NOMO-1 treated with dmso at 0.1 percent for 144 hours (cell line): Measurements from ENCODE around the gene TMEM120B.
"Not testable (repeated sequence)": the region's sequence is repeated elsewhere in the genome, so short reads cannot be mapped to it uniquely, and the experiment has no call there.

Source experiments
- DNase-seq: peaks from one replicate; lab custom pipeline; 2025; ENCODE audit not compliant: unreplicated experiment; lab: John Stamatoyannopoulos, UW

Gene TMEM120B

GRCh38 chr12:121789800-121790728 is 77.5 kb downstream of the TMEM120B start:
- peak; percentile 93 for DNase-seq

DNA sequence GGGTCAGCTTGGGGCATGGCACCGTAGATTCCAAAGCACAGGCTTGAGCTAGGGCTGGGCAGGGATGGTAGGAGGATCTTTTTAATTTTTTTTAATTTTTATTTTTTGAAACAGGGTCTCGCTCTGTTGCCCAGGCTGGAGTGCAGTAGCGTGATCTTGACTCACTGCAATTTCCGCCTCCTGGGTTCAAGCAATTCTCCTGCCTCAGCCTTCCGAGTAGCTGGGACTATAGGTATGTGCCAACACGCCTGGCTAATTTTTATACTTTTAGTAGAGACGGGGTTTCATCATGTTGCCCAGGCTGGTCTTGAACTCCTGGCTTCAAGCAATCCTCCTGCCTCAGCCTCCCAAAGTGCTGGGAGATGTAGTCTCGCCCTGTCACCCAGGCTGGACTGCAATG is 78.2 kb downstream of the TMEM120B start:
- not testable (repeated sequence) for DNase-seq

GRCh38 chr12:121791671-121792551 is 79.4 kb downstream of the TMEM120B start:
- DNase-seq, result no peak

- no peak for DNase-seq
Observed at GRCh38 chr12:121792607-121793439, 80.3 kb downstream of the TMEM120B start.

GRCh38 chr12:121793440-121793837 is 80.9 kb downstream of the TMEM120B start, which contains the start of gene RHOF:
TSS of gene RHOF (minus strand) at chr12:121793688. CDS start at chr12:121793633, 55 bp downstream.
- peak; percentile 26 for DNase-seq

GRCh38 chr12:121793838-121794533 is 81.4 kb downstream of the TMEM120B start:
- DNase-seq, result peak; percentile 93

DNA sequence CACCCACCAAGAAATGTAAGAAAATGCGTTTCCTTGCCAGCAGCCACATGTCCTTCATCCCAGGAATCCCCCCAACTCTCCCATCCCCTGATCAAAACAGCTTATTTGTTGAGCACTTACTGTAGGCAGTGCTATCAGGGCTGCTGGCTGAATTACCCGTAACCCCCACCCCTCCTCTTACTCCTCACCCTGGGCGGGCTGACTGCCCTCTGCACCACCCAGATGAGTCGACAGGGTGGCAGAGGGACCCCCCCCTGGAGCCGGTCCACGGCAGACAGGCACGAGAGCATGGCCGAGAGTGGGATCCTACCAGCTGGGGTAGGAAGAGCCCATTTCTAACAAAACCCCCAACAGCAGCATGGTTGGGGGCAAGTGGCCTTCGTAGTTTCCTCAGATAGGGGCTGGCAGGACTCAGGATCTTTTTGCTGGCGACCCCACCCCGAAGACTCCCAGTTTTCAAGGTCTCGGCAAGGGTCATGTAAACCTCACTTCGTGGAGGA is 82.0 kb downstream of the TMEM120B start:
- DNase-seq, result no peak

- DNase-seq, result peak; percentile 25
Observed at GRCh38 chr12:121795034-121795968, 82.7 kb downstream of the TMEM120B start.

DNA sequence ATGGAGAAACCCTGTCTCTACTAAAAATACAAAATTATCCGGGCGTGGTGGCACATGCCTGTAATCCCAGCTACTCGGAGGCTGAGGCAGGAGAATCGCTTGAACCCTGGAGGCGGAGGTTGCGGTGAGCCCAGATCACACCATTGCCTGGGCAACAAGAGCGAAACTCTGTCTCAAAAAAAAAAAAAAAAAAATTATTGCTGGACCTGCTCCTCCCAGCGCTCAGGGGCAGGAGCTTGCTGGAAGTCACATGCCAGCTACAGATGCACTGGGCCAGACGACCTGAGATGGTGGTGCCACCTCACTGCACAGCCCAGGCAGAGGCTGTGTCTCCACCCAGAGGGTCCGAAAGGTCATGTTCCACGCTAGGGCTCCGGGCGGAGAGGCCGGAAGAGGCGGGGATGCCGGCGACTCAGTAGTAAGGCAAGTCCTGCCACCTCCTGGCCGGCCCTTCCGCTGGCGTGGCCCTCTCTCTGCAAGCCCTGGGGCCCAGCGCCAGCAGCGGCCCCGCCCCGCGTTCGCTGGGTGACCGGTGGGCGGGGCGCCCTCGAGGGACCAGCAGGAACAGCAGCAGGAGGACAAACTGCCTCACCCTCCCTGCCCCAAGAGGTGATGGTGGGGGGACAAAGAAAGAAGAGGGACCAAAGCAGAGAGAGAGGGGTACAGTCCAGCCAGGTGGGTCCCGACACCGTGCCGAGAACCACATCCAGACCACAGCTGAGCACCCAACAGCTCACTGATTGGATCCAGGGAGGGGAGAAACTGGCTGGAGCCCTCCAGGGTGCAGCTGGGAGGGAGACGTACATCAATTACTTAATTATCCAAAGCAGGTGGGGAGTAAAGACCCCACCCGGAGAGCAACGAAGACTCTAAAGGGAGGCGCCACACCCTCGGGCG is 84.6 kb downstream of the TMEM120B start:
- peak; percentile 36 for DNase-seq

- DNase-seq, result no peak
Observed at GRCh38 chr12:121797937-121798786, 85.6 kb downstream of the TMEM120B start.

GRCh38 chr12:121798787-121799155 is 86.2 kb downstream of the TMEM120B start:
- DNase-seq, result no peak

DNA sequence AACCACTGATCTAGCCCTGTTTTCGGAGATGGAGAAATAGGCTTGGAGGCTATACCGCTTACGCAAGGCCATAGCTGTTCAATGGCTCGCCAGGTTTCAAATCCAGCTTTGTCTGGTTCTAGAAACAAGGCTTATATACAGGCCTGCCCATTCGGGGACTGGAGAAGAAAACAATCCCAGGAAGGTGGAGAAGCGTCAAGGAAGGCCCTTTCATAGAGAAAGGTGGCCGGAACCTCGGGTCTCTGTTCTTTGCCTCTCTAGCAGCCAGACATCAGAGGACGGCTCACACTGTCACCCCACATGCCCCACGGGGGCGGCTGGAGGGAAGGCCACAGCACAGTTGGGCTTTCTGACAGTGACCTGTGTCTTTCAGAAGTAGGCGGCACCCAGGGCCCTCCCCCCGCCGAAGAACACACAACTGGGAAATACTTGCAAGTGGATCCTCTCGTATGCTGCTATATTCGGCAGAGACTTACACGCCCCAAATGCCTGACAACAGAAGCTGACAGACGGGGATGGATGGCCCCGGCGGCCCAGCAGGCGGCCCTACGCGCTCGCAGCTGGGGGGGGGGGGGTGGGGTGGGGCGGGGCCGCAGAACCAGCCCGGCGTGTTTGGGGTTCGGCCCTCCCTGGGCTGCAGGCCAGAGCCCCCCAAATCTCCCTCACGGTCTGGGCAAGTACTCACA is 86.7 kb downstream of the TMEM120B start:
- DNase-seq, result peak; percentile 59

- peak; percentile 62 for DNase-seq
Observed at GRCh38 chr12:121799842-121800693, 87.5 kb downstream of the TMEM120B start.

GRCh38 chr12:121800694-121801594 is 88.4 kb downstream of the TMEM120B start:
- DNase-seq, result peak; percentile 32
